ENCODE results near the gene MROH2A. TPM values are rescaled to one million over a fixed set of nuclear protein-coding genes. Genes with fewer than 3 reads are reported as not detected.

The MROH2A gene
- total RNA-seq, 6 donors from 2014 or later, result not detected

DNA sequence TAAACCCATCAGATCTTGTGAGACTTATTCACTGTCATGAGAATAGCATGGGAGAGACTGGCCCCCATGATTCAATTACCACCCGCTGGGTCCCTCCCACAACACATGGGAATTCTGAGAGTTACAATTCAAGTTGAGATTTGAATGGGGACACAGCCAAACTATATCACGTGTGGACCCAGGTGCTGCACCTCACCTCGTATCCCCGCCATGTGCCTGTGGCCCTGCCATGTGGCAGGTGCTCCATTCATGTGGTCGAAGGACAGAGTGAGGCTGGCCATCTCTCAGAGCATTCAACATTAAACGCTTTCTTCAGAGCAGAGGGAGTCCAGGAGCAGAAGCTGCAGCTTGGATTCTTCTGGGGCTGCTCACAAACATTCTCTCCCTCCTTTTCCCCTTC, 32.3 kb downstream of the MROH2A start:
- TF ChIP-seq EP300 (IDR thresholded peaks at IDR 0.05) (no peak), POLR2AphosphoS5 (IDR thresholded peaks at IDR 0.05) (no peak), POLR2A (IDR thresholded peaks at IDR 0.05) (no peak)
- TF ChIP-seq, protein P1, sequence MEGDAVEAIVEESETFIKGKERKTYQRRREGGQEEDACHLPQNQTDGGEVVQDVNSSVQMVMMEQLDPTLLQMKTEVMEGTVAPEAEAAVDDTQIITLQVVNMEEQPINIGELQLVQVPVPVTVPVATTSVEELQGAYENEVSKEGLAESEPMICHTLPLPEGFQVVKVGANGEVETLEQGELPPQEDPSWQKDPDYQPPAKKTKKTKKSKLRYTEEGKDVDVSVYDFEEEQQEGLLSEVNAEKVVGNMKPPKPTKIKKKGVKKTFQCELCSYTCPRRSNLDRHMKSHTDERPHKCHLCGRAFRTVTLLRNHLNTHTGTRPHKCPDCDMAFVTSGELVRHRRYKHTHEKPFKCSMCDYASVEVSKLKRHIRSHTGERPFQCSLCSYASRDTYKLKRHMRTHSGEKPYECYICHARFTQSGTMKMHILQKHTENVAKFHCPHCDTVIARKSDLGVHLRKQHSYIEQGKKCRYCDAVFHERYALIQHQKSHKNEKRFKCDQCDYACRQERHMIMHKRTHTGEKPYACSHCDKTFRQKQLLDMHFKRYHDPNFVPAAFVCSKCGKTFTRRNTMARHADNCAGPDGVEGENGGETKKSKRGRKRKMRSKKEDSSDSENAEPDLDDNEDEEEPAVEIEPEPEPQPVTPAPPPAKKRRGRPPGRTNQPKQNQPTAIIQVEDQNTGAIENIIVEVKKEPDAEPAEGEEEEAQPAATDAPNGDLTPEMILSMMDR (IDR thresholded peaks at IDR 0.05), result no peak
- Histone ChIP-seq H3K4me1 (no peaks in the 10 kb centered on the region), H3K36me3 (no peaks in the 10 kb centered on the region), H3K9me3 (no peaks in the 10 kb centered on the region), H3K27ac (no peak overlapping the region), H3K27me3 (no peaks in the 10 kb centered on the region), H3K4me3 (no peak overlapping the region)
- DNase-seq (no peak), ATAC-seq (ENCODE audit: low FRiP score in 2 of 2) (no peak)
- WGBS, 2 donors, result 89 to 90% methylated on average over 6 of the region's 6 CpGs

DNA sequence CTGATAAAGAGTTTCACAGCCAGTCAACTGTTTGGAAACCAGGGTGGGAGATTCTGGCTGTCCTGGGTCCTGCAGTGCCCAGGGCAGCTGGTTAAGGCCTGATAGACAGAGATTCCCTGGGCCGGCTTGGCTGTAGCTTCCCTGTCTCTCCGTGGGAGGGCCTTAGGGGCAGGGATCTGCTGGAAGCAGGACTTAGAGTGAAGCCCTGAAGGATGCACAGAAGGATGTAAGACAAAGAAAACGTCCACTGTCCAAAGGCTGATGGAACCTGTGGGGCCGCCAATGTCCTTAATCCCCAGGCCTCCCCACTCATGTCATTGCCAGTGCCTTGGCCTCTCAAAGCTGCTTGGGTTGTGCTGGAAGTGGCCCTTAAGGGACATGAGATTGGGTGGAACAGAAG, 33.0 kb downstream of the MROH2A start:
- WGBS, 2 donors, result 81 to 92% methylated on average over 2 to 4 of the region's 4 CpGs
- Histone ChIP-seq H3K4me1 (no peaks in the 10 kb centered on the region), H3K9me3 (no peaks in the 10 kb centered on the region), H3K36me3 (no peaks in the 10 kb centered on the region), H3K27me3 (no peaks in the 10 kb centered on the region), H3K27ac (no peak overlapping the region), H3K4me3 (no peak overlapping the region)
- no peak for TF ChIP-seq EP300 (IDR thresholded peaks at IDR 0.05)
- TF ChIP-seq, protein P1 (IDR thresholded peaks at IDR 0.05), result no peak
- TF ChIP-seq POLR2A (IDR thresholded peaks at IDR 0.05), result no peak
- TF ChIP-seq POLR2AphosphoS5 (IDR thresholded peaks at IDR 0.05), result no peak
- DNase-seq (peak in 1 of 2 donors; percentile 15), ATAC-seq (ENCODE audit: low FRiP score in 2 of 2) (no peak)

DNA sequence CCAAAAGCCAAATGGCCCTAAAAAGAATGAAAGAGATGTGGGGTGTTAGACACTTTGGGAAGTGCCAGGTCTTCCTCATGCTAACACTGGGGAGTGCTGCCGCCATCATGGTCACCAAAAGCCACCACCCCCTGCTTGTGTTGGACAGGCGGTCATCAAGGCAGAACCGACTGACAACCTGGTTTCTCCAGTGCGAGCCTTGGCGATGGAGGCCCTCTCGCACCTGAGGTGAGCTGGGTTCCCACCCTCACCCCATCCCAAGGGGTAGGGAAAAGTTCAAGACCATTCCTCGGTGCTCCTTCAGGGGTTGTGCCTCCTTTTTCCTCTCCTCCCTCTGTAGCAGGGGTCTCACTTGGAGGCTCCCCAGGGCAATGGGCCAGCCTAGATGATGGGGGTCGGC, 33.6 kb downstream of the MROH2A start:
- Histone ChIP-seq H3K36me3 (no peaks in the 10 kb centered on the region), H3K27ac (no peak overlapping the region), H3K27me3 (no peaks in the 10 kb centered on the region), H3K4me1 (no peaks in the 10 kb centered on the region), H3K4me3 (no peak overlapping the region), H3K9me3 (no peaks in the 10 kb centered on the region)
- TF ChIP-seq EP300 (IDR thresholded peaks at IDR 0.05) (no peak), POLR2A (IDR thresholded peaks at IDR 0.05) (no peak), POLR2AphosphoS5 (IDR thresholded peaks at IDR 0.05) (no peak)
- TF ChIP-seq, protein P1 (IDR thresholded peaks at IDR 0.05), result no peak
- WGBS, 2 donors, result 84% methylated on average over 6 of the region's 8 CpGs; no CpG with 5 or more reads in 1 of the 2 donors
- ATAC-seq (ENCODE audit: low FRiP score in 2 of 2) (no peak), DNase-seq (peak in 1 of 2 donors; percentile 6)

DNA sequence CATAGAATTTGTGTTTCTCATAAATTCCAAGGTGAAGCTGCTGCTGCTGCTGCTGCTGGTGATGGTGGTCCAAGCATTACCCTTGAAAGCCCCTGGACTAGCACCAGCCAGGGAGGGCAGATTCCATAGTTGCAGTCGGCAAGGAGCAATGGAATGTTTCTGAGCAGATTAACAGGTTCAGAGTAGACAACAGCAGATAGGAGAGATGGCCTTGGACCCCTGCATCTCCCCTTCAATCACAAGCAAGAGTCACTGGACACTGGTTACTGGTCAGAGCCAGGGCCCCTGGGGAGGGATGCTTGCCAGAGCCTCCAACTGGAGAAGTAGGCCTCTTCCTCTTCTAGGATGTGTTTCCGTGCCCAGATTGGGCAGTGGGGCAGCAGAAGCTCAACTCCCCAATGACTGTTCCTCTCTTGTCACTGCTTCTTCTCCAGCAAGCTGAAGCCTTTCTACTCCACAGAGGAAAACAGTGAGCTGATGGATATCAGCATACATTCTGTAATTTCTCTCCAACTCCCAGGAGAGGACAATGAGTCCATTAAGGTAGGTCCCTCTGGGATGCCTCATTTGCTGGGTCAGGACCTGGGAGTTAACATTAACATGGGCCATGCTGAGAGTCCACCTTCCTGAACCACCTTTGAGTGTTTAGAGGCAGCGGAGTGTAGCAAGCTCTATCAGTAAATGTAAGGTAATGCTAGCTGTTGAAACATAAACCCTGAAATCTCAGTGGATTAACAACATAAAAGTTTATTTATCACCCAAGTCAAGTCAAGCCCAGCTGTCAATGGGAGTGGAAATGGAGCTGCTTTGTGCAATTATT, 35.3 kb downstream of the MROH2A start:
- DNase-seq, result peak in 1 of 2 donors; percentile 6
- H3K4me1 ChIP-seq, result no peaks in the 10 kb centered on the region
- H3K9me3 ChIP-seq, result no peaks in the 10 kb centered on the region
- H3K27me3 ChIP-seq, result no peaks in the 10 kb centered on the region
- ATAC-seq (ENCODE audit: low FRiP score in 2 of 2), result no peak
- H3K27ac ChIP-seq, result no peak overlapping the region
- TF ChIP-seq POLR2A (IDR thresholded peaks at IDR 0.05) (no peak), EP300 (IDR thresholded peaks at IDR 0.05) (no peak), POLR2AphosphoS5 (IDR thresholded peaks at IDR 0.05) (no peak)
- TF ChIP-seq, protein P1 (IDR thresholded peaks at IDR 0.05), result no peak
- no peaks in the 10 kb centered on the region for H3K36me3 ChIP-seq
- no peak overlapping the region for H3K4me3 ChIP-seq
- 82 to 91% methylated on average over 3 of the region's 3 CpGs for WGBS, 2 donors
